Measurements from ENCODE around the gene INPP5E.

The INPP5E gene

GRCh38 chr9:136481558-136481957, 41.9 kb upstream of the INPP5E start:
- Histone ChIP-seq H3K9me3 (ENCODE audit: control insufficient read depth, insufficient read depth, low read length) (no peaks in the 10 kb centered on the region), H3K36me3 (ENCODE audit: insufficient read depth, low read length) (peaks cover 10% of the 10 kb centered on the region), H3K9ac (ENCODE audit: low read depth, low read length) (peak overlapping the region; percentile 93), H3K4me1 (ENCODE audit: insufficient read depth, low read length) (peaks cover 8% of the 10 kb centered on the region)

GRCh38 chr9:136476369-136477150, 36.9 kb upstream of the INPP5E start:
- Histone ChIP-seq H3K4me1 (ENCODE audit: insufficient read depth, low read length) (peaks cover 3% of the 10 kb centered on the region), H3K9ac (ENCODE audit: low read depth, low read length) (no peak overlapping the region), H3K9me3 (ENCODE audit: control insufficient read depth, insufficient read depth, low read length) (no peaks in the 10 kb centered on the region), H3K36me3 (ENCODE audit: insufficient read depth, low read length) (peaks cover 49% of the 10 kb centered on the region)

- Histone ChIP-seq H3K9me3 (ENCODE audit: control insufficient read depth, insufficient read depth, low read length) (no peaks in the 10 kb centered on the region), H3K4me1 (ENCODE audit: insufficient read depth, low read length) (no peaks in the 10 kb centered on the region), H3K36me3 (ENCODE audit: insufficient read depth, low read length) (peaks cover 50% of the 10 kb centered on the region), H3K9ac (ENCODE audit: low read depth, low read length) (no peak overlapping the region)
Measured at GRCh38 chr9:136474974-136475865, 35.6 kb upstream of the INPP5E start.

GRCh38 chr9:136474021-136474640, 34.5 kb upstream of the INPP5E start:
- Histone ChIP-seq H3K9ac (ENCODE audit: low read depth, low read length) (no peak overlapping the region), H3K4me1 (ENCODE audit: insufficient read depth, low read length) (no peaks in the 10 kb centered on the region), H3K9me3 (ENCODE audit: control insufficient read depth, insufficient read depth, low read length) (no peaks in the 10 kb centered on the region), H3K36me3 (ENCODE audit: insufficient read depth, low read length) (peaks cover 52% of the 10 kb centered on the region)

GRCh38 chr9:136473354-136473721, 33.7 kb upstream of the INPP5E start:
- no peak overlapping the region for H3K9ac ChIP-seq (ENCODE audit: low read depth, low read length)
- no peaks in the 10 kb centered on the region for H3K9me3 ChIP-seq (ENCODE audit: control insufficient read depth, insufficient read depth, low read length)
- no peaks in the 10 kb centered on the region for H3K4me1 ChIP-seq (ENCODE audit: insufficient read depth, low read length)
- H3K36me3 ChIP-seq (ENCODE audit: insufficient read depth, low read length) = peaks cover 55% of the 10 kb centered on the region

DNA sequence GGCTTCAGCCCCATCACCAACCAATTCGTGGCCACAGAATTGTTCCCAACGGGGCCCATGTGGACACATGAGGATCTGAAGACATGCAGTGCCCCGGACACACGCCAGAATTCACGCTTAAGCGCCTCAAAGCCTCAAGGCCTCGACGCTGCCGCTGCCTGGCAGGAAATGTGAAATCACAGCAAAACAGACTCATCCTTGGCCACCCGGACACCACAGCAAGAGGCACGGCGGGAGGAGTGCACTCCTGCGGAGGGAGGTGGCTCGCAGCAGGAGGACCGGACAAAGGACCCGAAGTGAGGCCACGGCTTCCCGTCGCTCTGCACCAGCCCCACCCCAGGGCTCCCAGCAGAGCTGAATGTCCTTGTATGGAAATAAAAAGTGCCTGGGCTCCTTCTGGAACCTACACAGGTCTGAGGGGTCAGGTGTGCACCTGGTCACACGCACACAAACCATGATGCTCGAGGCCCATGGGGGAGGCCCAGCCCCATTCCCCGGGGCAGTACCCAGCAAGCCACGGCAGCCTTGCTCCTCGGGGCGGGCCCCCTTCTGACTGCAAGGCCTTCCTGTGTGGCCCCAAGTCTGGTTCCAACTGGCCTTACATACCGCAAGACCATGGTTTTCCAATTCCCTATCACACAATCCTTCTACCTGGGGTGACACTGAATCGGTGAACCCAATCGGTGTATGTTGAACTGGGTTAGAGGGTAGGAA, 33.2 kb upstream of the INPP5E start:
- H3K36me3 ChIP-seq (ENCODE audit: insufficient read depth, low read length) = peaks cover 55% of the 10 kb centered on the region
- H3K9ac ChIP-seq (ENCODE audit: low read depth, low read length) = no peak overlapping the region
- H3K9me3 ChIP-seq (ENCODE audit: control insufficient read depth, insufficient read depth, low read length) = no peaks in the 10 kb centered on the region
- H3K4me1 ChIP-seq (ENCODE audit: insufficient read depth, low read length) = no peaks in the 10 kb centered on the region

DNA sequence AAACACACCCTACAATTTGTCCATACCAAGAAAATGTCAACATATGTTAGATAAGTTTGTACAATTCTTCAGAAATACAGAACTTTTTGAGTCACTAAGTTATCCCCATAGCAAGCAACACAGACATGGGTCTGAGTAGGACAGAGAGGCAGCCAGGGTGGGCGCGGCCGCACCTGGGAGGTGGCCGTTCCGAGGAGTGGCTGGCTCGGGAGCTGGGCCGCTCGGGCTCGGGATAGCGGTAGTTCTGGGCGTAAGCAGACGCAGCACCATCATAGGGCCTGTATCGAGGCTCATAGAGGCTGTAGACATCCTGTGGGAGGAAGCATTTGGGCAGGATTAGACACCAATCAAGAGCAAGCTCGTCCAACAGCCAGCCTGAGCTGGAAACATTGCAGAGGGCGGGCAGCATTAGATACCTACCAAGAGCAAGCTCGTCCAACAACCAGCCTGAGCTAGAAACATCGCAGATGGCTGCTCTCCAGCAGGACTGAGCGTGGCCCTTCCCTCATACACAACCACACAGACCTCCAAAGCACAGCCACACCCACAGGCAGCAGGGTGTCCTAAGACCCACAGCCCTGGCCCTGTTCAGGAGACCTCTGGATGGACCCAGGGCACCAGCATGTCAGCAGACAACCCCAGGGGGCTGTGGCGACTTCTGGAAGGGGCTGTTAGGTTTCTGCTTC, 32.3 kb upstream of the INPP5E start:
- H3K9me3 ChIP-seq (ENCODE audit: control insufficient read depth, insufficient read depth, low read length) = no peaks in the 10 kb centered on the region
- no peaks in the 10 kb centered on the region for H3K4me1 ChIP-seq (ENCODE audit: insufficient read depth, low read length)
- no peak overlapping the region for H3K9ac ChIP-seq (ENCODE audit: low read depth, low read length)
- H3K36me3 ChIP-seq (ENCODE audit: insufficient read depth, low read length) = peaks cover 49% of the 10 kb centered on the region

GRCh38 chr9:136470792-136471469, 31.3 kb upstream of the INPP5E start:
- no peak overlapping the region for H3K9ac ChIP-seq (ENCODE audit: low read depth, low read length)
- H3K9me3 ChIP-seq (ENCODE audit: control insufficient read depth, insufficient read depth, low read length) = no peaks in the 10 kb centered on the region
- H3K4me1 ChIP-seq (ENCODE audit: insufficient read depth, low read length) = no peaks in the 10 kb centered on the region
- H3K36me3 ChIP-seq (ENCODE audit: insufficient read depth, low read length) = peaks cover 44% of the 10 kb centered on the region

DNA sequence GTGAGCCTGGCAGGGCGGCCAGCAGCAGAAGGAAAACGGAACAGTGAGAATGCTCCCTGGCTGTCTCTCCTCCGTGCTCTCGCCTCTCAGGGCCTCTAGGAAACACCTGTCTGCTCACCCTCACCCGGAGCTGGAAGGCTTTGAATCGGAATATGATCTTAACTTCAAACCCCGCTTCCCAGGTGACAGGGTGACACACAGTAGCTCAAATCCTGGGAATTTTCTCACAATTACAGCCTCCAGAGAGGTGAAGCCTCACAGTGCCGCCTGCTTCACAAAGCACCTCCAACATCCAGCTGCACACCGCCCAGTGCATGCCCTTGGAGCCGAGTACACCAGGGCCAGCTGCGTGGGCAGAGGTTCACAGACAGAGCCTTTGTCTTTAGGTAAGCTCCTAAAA, 30.7 kb upstream of the INPP5E start:
- no peaks in the 10 kb centered on the region for H3K9me3 ChIP-seq (ENCODE audit: control insufficient read depth, insufficient read depth, low read length)
- peaks cover 44% of the 10 kb centered on the region for H3K36me3 ChIP-seq (ENCODE audit: insufficient read depth, low read length)
- H3K9ac ChIP-seq (ENCODE audit: low read depth, low read length) = no peak overlapping the region
- no peaks in the 10 kb centered on the region for H3K4me1 ChIP-seq (ENCODE audit: insufficient read depth, low read length)

- peaks cover 44% of the 10 kb centered on the region for H3K36me3 ChIP-seq (ENCODE audit: insufficient read depth, low read length)
- H3K4me1 ChIP-seq (ENCODE audit: insufficient read depth, low read length) = no peaks in the 10 kb centered on the region
- no peak overlapping the region for H3K9ac ChIP-seq (ENCODE audit: low read depth, low read length)
- no peaks in the 10 kb centered on the region for H3K9me3 ChIP-seq (ENCODE audit: control insufficient read depth, insufficient read depth, low read length)
Measured at GRCh38 chr9:136467766-136468165, 28.1 kb upstream of the INPP5E start.

GRCh38 chr9:136466155-136466541, 26.5 kb upstream of the INPP5E start:
- Histone ChIP-seq H3K9ac (ENCODE audit: low read depth, low read length) (no peak overlapping the region), H3K36me3 (ENCODE audit: insufficient read depth, low read length) (peaks cover 36% of the 10 kb centered on the region), H3K9me3 (ENCODE audit: control insufficient read depth, insufficient read depth, low read length) (no peaks in the 10 kb centered on the region), H3K4me1 (ENCODE audit: insufficient read depth, low read length) (no peaks in the 10 kb centered on the region)

DNA sequence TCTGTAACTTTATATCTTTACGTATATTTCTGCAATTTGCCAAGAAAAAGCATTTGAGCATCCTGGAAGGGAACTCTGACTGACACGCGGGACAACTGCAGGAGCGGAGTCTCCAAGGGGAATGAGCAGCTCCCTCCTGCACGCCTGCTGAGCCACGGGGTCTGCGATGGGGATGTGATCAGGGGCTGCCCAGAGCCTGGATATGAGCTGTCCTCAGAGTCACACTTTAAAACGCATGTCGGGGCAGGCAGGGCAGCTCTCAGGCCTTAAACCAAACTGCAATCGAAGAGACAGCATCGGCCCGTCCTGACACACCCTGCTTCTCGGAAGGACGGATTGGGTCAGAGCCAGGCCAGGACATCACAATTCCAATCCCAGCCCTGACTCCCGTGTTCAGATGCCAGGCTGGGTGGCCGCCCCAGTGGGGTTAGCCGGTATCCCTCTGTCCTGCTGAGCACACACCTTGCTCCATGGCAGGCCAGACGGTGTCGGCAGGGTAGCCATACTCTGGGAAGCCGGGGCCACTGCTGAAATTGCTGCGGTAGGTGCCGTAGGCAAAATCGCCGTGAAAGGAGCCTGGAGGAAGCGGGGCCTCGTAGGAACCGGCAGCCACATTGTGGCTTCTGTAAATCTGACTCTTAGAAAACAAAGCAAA, 26.0 kb upstream of the INPP5E start:
- Histone ChIP-seq H3K4me1 (ENCODE audit: insufficient read depth, low read length) (no peaks in the 10 kb centered on the region), H3K9ac (ENCODE audit: low read depth, low read length) (no peak overlapping the region), H3K9me3 (ENCODE audit: control insufficient read depth, insufficient read depth, low read length) (no peaks in the 10 kb centered on the region), H3K36me3 (ENCODE audit: insufficient read depth, low read length) (peaks cover 41% of the 10 kb centered on the region)

DNA sequence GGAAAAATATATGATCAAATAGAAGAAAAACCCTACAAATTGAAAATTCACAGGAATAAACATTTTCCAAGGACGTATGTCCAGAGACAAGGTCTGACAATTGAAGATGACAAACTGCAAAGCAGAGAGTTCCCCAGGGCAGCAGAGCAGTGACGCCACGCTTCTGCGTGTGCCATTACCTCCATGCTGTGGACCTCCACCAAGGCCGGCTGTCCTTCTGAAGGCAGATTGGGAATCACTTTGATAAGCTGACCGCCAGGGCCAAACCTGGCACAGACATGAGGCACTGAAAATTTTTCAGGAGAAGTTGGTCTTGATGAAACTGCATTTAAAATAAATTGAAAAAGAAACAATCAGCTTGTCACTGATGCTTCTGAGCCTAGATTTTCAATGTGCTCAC, 24.6 kb upstream of the INPP5E start:
- no peaks in the 10 kb centered on the region for H3K9me3 ChIP-seq (ENCODE audit: control insufficient read depth, insufficient read depth, low read length)
- no peak overlapping the region for H3K9ac ChIP-seq (ENCODE audit: low read depth, low read length)
- H3K36me3 ChIP-seq (ENCODE audit: insufficient read depth, low read length) = peaks cover 51% of the 10 kb centered on the region
- no peaks in the 10 kb centered on the region for H3K4me1 ChIP-seq (ENCODE audit: insufficient read depth, low read length)

Data from ES-I3 (cell line).